T-helper 1 cell treated with Interleukin-12 subunit alpha and Interleukin-12 subunit beta and Interleukin-4 antibody, amounts not matched to agents 30 ng/mL and 1 ng/mL, for 36 hours (primary cell): ENCODE data around the gene MED12L. TPM values are rescaled to one million over a fixed set of nuclear protein-coding genes. Genes with fewer than 3 reads are reported as not detected.
"Not testable (repeated sequence)": the region's sequence is repeated elsewhere in the genome, so short reads cannot be mapped to it uniquely, and the experiment has no call there.

Experiments used
- intact Hi-C: fragments of 100-400 bp; cut with micrococcal nuclease; formaldehyde crosslinking; loops from one replicate; pipeline ENCODE4 v1.15.1; 2024
- total RNA-seq: library from RNA; stranded (reverse); gene quantifications from 2 replicates; pipeline ENCODE4 v1.2.3, GENCODE V29; 2022

Gene MED12L
- total RNA-seq, result 1.4 and 2.2 TPM in 2 replicates

- intact Hi-C loops, result loop anchor here (2.0 to 10.0 kb wide), 6 partner anchors 158 to 1111 kb away; partner anchors contain the start of genes EIF2A, PFN2 and SERP1
Measured at GRCh38 chr3:151085227-151085888, at the start of gene MED12L. TSS of gene MED12L (plus strand) at chr3:151085664. CDS start at chr3:151086927, 1,263 bp downstream.

- intact Hi-C loops, result no loop called here
Measured at GRCh38 chr3:151037746-151038477, 47.6 kb upstream of the MED12L start.

- intact Hi-C loops, result no loop called here
Measured at GRCh38 chr3:151044706-151045105, 40.8 kb upstream of the MED12L start.

GRCh38 chr3:151047636-151048035 is 37.8 kb upstream of the MED12L start:
- intact Hi-C loops, result no loop called here

- intact Hi-C loops, result no loop called here
Measured at GRCh38 chr3:151051533-151051932, 33.9 kb upstream of the MED12L start.

GRCh38 chr3:151052346-151052745 is 33.1 kb upstream of the MED12L start:
- intact Hi-C loops, result no loop called here

GRCh38 chr3:151052756-151053155 is 32.7 kb upstream of the MED12L start:
- intact Hi-C loops, result no loop called here

- intact Hi-C loops, result no loop called here
Measured at GRCh38 chr3:151058740-151059139, 26.7 kb upstream of the MED12L start.

- intact Hi-C loops, result no loop called here
Measured at GRCh38 chr3:151062611-151063010, 22.9 kb upstream of the MED12L start.

- intact Hi-C loops, result loop anchor here (1.0 kb wide), 1 partner anchor 79 kb away; no protein-coding TSS in a partner anchor
Measured at GRCh38 chr3:151067158-151067557, 18.3 kb upstream of the MED12L start.

GRCh38 chr3:151072842-151073241 is 12.6 kb upstream of the MED12L start:
- intact Hi-C loops, result not testable (repeated sequence)

GRCh38 chr3:151074256-151074655 is 11.2 kb upstream of the MED12L start:
- intact Hi-C loops, result no loop called here

GRCh38 chr3:151075869-151076562 is 9.4 kb upstream of the MED12L start:
- intact Hi-C loops, result no loop called here

- intact Hi-C loops, result no loop called here
Measured at GRCh38 chr3:151076626-151077025, 8.8 kb upstream of the MED12L start.

- intact Hi-C loops, result loop anchor here (10.0 kb wide), 1 partner anchor 1106 kb away; the partner anchor contains the start of gene PFN2
Measured at GRCh38 chr3:151081082-151081481, 4.4 kb upstream of the MED12L start.

GRCh38 chr3:151082880-151083838 is 2.3 kb upstream of the MED12L start:
- intact Hi-C loops, result loop anchor here (10.0 kb wide), 1 partner anchor 1108 kb away; the partner anchor contains the start of gene PFN2

GRCh38 chr3:151084893-151085226 is 604 bp upstream of the MED12L start:
- intact Hi-C loops, result loop anchor here (2.0 to 10.0 kb wide), 6 partner anchors 158 to 1110 kb away; partner anchors contain the start of genes EIF2A, PFN2 and SERP1

- intact Hi-C loops, result loop anchor here (1.0 to 10.0 kb wide), 12 partner anchors 49 to 1111 kb away; partner anchors contain the start of genes EIF2A, PFN2, SERP1 and SIAH2
Measured at GRCh38 chr3:151085889-151086483, 522 bp downstream of the MED12L start.

- intact Hi-C loops, result loop anchor here (1.0 to 10.0 kb wide), 11 partner anchors 48 to 1112 kb away; partner anchors contain the start of genes EIF2A, PFN2, SERP1 and SIAH2
Measured at GRCh38 chr3:151086484-151087456, 1.3 kb downstream of the MED12L start.
